ENCODE data around the gene FMNL2. TPM values are rescaled to one million over a fixed set of nuclear protein-coding genes. Genes with fewer than 3 reads are reported as not detected.
A peak's percentile ranks its signal among the peaks of the same experiment; 100 is the strongest.

FMNL2 gene
- total RNA-seq, 1 donor from 2014 or later = 12.0 TPM

- no peak overlapping the region for H3K4me3 ChIP-seq
- no peak for TF ChIP-seq CTCF (IDR thresholded peaks at IDR 0.05)
- peak overlapping the region in 1 of 2 donors; percentile 31 for H3K27ac ChIP-seq
- peak in 1 of 2 donors; percentile 79 for DNase-seq (ENCODE audit: low spot score in 2 of 2)
- H3K4me1 ChIP-seq = peaks cover 5 to 10% of the 10 kb centered on the region in 2 donors
- H3K9me3 ChIP-seq = no peaks in the 10 kb centered on the region
- no peaks in the 10 kb centered on the region for H3K27me3 ChIP-seq
- intact Hi-C loops (cut with DNase I) = no loop called here
- H3K36me3 ChIP-seq = no peaks in the 10 kb centered on the region
Observed at GRCh38 chr2:152421521-152422370, 86.8 kb downstream of the FMNL2 start.

GRCh38 chr2:152423684-152424083 lies 88.7 kb downstream of the FMNL2 start:
- H3K36me3 ChIP-seq = no peaks in the 10 kb centered on the region

GRCh38 chr2:152425765-152426727 lies 91.1 kb downstream of the FMNL2 start:
- intact Hi-C loops (cut with DNase I) = no loop called here
- Histone ChIP-seq H3K4me3 (no peak overlapping the region), H3K36me3 (no peaks in the 10 kb centered on the region), H3K9me3 (no peaks in the 10 kb centered on the region), H3K4me1 (peaks cover 0 to 9% of the 10 kb centered on the region in 2 donors), H3K27ac (no peak overlapping the region), H3K27me3 (no peaks in the 10 kb centered on the region)
- DNase-seq (ENCODE audit: low spot score in 2 of 2) = no peak
- TF ChIP-seq CTCF (IDR thresholded peaks at IDR 0.05) = no peak

More at GRCh38 chr2:152423684-152424083, 88.7 kb downstream of the FMNL2 start:
- Histone ChIP-seq H3K27me3 (no peaks in the 10 kb centered on the region), H3K4me1 (peaks cover 5 to 10% of the 10 kb centered on the region in 2 donors), H3K4me3 (no peak overlapping the region), H3K27ac (no peak overlapping the region), H3K9me3 (no peaks in the 10 kb centered on the region)
- intact Hi-C loops (cut with DNase I) = no loop called here
- no peak for DNase-seq (ENCODE audit: low spot score in 2 of 2)
- TF ChIP-seq CTCF (IDR thresholded peaks at IDR 0.05) = no peak

GRCh38 chr2:152426801-152427200 lies 91.8 kb downstream of the FMNL2 start:
- Histone ChIP-seq H3K4me1 (peaks cover 0 to 8% of the 10 kb centered on the region in 2 donors), H3K9me3 (no peaks in the 10 kb centered on the region), H3K27me3 (no peaks in the 10 kb centered on the region), H3K36me3 (no peaks in the 10 kb centered on the region), H3K4me3 (no peak overlapping the region), H3K27ac (no peak overlapping the region)
- DNase-seq (ENCODE audit: low spot score in 2 of 2) = no peak
- no peak for TF ChIP-seq CTCF (IDR thresholded peaks at IDR 0.05)
- intact Hi-C loops (cut with DNase I) = no loop called here

GRCh38 chr2:152427902-152428301 lies 92.9 kb downstream of the FMNL2 start:
- no peak overlapping the region for H3K4me3 ChIP-seq
- no peaks in the 10 kb centered on the region for H3K9me3 ChIP-seq
- peaks cover 0 to 8% of the 10 kb centered on the region in 2 donors for H3K4me1 ChIP-seq
- intact Hi-C loops (cut with DNase I) = no loop called here
- no peak for TF ChIP-seq CTCF (IDR thresholded peaks at IDR 0.05)
- no peak for DNase-seq (ENCODE audit: low spot score in 2 of 2)
- no peaks in the 10 kb centered on the region for H3K27me3 ChIP-seq
- no peak overlapping the region for H3K27ac ChIP-seq
- no peaks in the 10 kb centered on the region for H3K36me3 ChIP-seq
